ENCODE measurements around the gene SPATA19.

Gene SPATA19

GRCh38 chr11:133817449-133817848 is 27.9 kb downstream of the SPATA19 start:
- H3K27ac ChIP-seq: no peak overlapping the region
- TF ChIP-seq ZFX (IDR thresholded peaks at IDR 0.05; ENCODE audit: borderline replicate concordance) (no peak), CTCF (IDR thresholded peaks at IDR 0.05) (no peak)

GRCh38 chr11:133816146-133816870 is 29.0 kb downstream of the SPATA19 start:
- H3K27ac ChIP-seq: no peak overlapping the region
- no peak for TF ChIP-seq CTCF (IDR thresholded peaks at IDR 0.05)
- no peak for TF ChIP-seq ZFX (IDR thresholded peaks at IDR 0.05; ENCODE audit: borderline replicate concordance)

- TF ChIP-seq CTCF (IDR thresholded peaks at IDR 0.05) (no peak), ZFX (IDR thresholded peaks at IDR 0.05; ENCODE audit: borderline replicate concordance) (no peak)
- H3K27ac ChIP-seq: no peak overlapping the region
These were observed 29.7 kb downstream of the SPATA19 start for GRCh38 chr11:133815636-133816035.

- H3K27ac ChIP-seq: no peak overlapping the region
- TF ChIP-seq CTCF (IDR thresholded peaks at IDR 0.05): no peak
- TF ChIP-seq ZFX (IDR thresholded peaks at IDR 0.05; ENCODE audit: borderline replicate concordance): no peak
These were observed 30.7 kb downstream of the SPATA19 start for GRCh38 chr11:133814588-133815100.

GRCh38 chr11:133811850-133812685 is 33.2 kb downstream of the SPATA19 start:
- TF ChIP-seq ZFX (IDR thresholded peaks at IDR 0.05; ENCODE audit: borderline replicate concordance) (no peak), CTCF (IDR thresholded peaks at IDR 0.05) (no peak)
- H3K27ac ChIP-seq: no peak overlapping the region

- TF ChIP-seq ZFX (IDR thresholded peaks at IDR 0.05; ENCODE audit: borderline replicate concordance): no peak
- TF ChIP-seq CTCF (IDR thresholded peaks at IDR 0.05): no peak
- no peak overlapping the region for H3K27ac ChIP-seq
These were observed 34.5 kb downstream of the SPATA19 start for GRCh38 chr11:133810766-133811165.
